ENCODE results near the gene ALDH1L1. TPM values are rescaled to one million over a fixed set of nuclear protein-coding genes. Genes with fewer than 3 reads are reported as not detected.
A peak's percentile ranks its signal among the peaks of the same experiment; 100 is the strongest.
"Not testable (repeated sequence)": the region's sequence is repeated elsewhere in the genome, so short reads cannot be mapped to it uniquely, and the experiment has no call there.

The ALDH1L1 gene
- total RNA-seq, 1 experiment from 2014 or later: 7.0 TPM

DNA sequence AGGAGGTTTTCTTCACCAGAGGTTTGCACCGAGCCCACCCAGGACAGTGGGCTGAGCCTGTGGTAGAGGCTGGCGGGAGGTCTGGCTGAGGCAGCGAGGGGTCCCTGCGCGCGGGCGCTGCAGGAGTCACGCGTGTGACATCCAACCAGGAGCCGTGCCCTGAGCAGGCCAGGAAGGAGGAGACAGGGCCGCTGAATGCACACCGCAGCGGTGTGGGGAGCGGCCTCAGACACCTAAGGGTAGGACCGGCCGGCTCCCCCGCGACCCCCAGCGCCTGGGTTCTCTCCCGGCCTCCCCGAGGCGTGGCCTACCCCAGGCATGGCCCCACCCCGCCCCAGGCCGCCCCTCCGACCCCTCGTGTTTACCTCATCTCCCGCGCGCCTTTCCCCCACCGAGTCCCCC, 96.9 kb downstream of the ALDH1L1 start:
- DNase-seq (ENCODE audit: low spot score): no peak

DNA sequence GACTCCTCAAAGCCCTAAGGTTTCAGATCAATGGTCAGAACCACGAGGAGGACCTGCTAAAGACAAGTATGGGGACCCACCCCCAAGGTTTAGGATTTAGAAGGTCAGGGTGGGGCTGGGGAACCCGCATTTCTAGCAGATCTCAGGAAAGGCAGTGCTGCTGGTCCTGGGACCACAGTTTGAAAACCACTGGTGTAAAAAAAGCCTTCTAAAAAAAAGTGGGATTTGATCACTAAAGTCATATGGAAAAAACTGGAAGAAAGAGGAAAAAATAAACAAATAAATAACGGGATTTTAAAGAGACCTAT, 97.3 kb downstream of the ALDH1L1 start:
- no peak for DNase-seq (ENCODE audit: low spot score)

DNA sequence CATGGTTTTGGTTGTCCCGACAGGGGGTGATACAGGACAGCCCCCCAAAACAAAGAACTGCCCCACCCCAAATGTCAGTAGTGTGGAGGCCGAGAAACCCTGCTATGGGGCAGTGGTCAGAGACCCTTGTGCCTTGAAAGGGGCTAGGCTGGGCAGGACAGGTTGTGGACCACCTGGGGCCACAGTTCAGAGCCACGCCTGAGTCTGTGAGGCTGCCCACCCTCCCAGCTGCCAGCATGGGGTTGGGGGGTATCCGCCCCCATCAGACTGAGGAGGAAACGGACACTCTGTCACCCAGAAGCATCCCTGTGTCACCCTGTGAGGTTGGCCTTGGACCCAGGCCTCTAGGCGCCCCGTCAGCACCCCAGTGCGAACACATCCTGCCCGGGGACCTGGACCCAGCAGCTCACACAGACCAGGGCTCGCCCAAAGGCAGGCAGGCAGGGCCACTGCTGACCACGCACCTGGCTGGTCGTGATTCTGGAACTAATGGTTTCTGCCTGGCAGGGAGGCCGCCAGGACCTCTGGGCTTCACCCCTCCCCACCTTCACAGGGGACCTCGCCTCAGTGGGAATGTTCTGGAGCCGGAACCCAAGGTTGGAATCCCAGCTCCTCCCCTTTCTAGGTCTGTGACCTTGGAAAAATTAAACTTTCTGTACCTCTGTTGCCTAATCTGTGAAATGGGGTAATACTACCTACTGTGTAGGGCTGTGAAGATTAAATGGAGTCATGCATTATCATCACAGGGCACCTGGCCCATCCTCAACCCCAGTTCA, 97.8 kb downstream of the ALDH1L1 start:
- DNase-seq (ENCODE audit: low spot score): no peak

DNA sequence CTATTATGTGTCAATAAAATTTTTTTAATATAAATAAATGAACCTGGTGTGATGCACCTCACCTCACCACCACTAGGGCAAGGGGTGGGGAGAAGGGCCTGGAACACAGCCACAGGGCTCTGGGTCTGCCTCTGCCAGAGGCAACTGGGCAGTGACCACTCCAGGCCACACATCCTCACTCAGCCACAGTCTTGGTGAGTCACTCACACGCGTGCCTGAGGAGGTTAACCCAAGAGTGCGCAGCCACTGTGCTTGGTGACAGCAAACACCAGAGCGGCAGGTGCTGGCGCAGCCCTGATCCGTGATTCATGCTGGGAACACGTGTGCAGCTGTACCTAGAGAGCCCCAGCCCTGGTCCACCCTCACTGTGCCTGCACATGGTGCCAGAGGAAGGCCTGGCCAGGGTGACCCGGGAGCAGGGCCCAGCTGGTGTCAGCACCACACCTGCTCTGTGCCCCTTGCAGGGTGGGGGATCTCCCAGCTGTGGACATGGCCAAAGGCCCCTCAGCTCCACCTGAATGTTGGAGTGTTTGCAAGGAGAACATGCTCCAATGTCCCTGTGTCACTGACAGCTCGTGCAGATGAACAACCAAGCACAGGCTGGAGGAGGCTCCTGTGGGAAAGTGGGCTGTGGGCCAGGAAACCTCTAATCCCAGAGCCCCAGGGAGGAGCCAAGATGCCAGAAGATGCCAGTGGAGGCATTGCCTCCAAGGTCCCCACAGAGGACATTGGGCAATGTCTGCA, 98.6 kb downstream of the ALDH1L1 start:
- DNase-seq (ENCODE audit: low spot score): peak; percentile 80

DNA sequence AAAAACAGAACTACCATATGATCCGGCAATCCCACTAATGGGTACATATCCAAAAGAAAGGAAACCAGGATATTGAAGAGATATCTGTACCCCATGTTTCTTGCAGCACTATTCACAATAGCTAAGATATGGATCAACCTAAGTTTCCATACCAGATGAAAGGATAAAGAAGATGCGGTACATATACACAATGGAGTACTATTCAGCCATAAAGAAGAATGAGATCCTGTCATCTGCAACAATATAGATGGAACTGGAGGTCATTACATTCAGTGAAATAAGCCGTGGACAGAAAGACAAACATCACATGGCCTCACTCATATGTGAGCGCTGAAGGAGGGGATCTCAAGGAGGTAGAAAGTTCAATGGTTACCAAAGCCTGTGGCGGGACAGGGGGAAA, 99.4 kb downstream of the ALDH1L1 start:
- no peak for DNase-seq (ENCODE audit: low spot score)

DNA sequence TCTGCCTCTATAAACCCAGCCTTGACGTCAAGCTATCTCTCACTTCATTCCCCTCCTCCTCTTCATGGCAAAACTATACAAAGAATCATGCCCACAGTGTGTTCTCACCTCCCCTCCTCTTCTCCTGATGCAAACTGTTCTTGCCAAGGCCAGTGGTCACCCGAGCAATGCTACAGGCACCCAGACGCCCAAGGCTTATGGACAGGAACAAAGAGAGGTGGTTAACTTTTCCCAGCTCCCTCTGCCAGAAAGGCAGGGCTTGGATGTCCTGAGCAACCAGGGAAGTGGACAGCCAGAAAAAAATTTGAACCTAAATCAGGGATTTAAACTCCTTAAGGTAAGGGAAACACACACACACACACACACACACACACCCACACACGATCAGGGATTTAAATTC, 101.5 kb downstream of the ALDH1L1 start:
- no peak for DNase-seq (ENCODE audit: low spot score)

DNA sequence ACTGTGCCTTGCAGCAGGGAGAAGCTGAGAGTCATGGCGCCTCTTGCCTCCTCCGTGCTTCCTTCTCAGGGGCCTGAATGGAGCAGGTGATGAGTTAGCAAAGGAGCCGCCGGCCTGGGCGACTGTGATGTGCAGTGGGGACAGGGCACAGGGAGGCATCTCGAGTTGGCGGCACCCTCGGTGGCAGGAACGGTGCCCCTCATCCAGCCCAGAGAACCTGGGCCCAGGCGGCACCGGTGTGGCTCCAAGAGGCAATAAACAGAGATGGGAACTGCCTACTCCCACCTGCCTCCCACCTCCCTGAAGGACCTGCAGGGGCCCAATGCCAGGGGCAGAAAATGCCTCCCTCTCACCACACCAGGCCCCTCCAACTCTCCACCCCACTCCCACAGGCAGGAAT, 102.6 kb downstream of the ALDH1L1 start:
- DNase-seq (ENCODE audit: low spot score): no peak

DNA sequence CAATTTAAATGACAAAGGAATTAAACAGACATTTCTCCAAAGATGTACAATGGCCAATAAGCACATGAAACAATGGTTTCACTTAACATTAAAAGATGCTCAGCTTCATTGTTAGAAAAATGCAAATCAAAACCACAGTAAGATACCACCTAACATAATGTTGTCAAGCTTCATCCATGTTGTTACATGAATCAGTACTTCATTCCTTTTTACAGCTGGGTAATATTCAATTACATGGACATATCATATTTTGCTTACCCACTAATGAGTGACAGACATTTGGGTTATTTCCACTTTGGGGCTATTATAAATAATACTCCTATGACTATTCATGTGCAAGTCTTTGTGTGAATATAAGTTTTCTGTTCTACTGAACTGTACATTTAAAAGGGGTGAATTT, 104.2 kb downstream of the ALDH1L1 start:
- no peak for DNase-seq (ENCODE audit: low spot score)

DNA sequence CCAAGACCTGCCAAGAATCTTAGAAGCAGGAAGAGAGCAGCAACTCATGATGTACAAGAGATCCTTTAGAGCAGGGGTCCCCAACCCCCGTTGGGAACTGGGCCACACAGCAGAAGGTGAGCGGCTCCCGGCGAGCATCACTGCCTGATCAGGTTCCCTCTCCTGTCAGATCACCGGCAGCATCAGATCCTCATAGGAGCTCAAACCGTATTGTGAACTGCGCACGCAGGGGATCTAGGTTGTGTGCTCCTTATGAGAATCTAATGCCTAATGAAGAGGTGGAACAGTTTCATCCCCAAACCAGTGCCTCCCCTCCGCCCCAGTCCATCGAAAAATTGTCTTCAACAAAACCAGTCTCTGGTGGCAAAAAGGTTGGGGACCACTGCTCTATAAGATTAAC, 110.2 kb downstream of the ALDH1L1 start:
- DNase-seq (ENCODE audit: low spot score): no peak

DNA sequence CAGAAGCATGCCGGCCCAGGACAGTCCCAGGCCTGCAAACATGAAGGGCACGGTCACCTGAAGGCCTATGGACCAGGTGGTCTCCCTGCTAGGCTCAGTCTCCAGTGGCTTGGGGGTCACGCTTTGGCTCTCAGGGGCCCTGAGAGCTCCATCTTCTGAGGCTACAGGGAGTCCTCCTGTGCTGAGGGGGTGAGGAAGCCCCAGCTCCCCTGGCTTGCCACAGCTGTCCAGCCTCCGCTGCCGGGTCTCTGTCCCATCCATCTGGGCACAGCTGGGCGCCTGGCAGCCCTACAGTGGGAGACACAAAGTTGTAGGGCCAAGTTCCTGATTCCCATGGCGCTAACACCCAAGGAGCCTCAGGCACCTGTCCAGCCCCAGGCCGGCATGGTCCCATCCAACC, 112.4 kb downstream of the ALDH1L1 start:
- no peak for DNase-seq (ENCODE audit: low spot score)

DNA sequence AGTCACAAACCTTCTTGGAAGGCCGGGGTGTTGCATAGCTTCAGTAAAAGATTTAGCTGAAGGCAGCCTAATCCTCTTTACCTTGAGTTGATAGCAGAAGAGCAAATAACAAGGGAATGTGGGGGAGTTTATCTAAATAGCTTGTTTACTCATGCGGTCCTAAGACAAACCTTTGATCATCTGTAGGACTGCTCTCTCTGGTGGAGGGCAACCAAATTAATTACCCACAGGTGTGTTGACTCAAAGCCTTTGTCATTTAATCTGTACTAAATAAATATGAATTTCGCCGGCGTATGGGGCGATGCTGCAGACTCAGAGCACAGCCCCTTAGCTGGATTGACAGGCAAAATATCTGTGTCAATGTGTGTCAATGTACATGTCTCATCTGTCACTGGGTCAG, 113.7 kb downstream of the ALDH1L1 start:
- not testable (repeated sequence) for DNase-seq (ENCODE audit: low spot score)

DNA sequence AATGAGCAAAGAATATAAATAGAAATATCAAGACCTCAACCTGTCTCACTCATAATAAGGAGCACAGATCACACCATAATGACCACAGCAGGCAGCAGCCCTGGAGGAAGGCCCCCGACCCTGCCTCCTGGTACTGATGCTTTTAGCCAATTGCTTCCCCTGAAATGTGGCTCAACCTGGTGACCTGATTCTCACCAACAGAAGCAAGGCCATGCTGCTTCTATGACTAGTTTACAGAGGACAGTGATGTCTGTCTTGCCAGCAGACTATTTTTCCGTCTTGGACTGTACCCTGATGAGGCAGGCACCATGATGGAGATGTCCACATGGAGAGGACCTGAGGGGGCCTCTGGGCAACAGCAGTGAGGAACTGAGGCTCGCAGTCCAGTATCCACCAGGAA, 114.5 kb downstream of the ALDH1L1 start:
- no peak for DNase-seq (ENCODE audit: low spot score)

DNA sequence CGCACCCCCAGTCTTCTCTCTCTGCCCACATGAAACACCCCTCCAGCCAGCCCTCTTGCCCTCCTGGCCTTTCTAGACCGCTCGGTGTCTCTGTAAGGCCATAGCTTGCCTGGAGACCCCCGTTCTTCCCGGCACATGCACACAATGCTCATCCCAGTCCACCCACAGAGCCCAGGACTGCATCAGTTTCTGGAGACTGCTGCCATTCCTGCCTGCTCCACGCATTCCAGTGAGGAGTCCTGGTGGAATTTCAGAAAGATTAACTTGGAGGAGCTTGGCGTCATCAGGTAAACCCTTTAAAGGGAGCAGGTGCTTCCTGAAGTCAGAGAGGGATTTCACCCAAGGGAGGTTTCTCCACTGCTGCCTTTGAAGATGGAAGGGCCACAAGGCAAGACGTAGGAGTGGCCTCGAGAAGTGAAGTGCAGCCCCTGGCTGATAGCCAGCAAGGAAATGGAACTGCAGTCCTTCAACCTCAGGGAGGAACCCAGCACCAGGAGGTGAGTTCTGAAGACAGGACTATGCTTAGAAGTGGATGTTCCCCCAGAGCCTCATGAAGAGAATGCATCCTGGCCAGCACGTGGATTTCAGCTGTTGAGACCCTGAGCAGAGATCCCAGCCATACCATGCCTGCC, 115.6 kb downstream of the ALDH1L1 start:
- DNase-seq (ENCODE audit: low spot score): no peak

DNA sequence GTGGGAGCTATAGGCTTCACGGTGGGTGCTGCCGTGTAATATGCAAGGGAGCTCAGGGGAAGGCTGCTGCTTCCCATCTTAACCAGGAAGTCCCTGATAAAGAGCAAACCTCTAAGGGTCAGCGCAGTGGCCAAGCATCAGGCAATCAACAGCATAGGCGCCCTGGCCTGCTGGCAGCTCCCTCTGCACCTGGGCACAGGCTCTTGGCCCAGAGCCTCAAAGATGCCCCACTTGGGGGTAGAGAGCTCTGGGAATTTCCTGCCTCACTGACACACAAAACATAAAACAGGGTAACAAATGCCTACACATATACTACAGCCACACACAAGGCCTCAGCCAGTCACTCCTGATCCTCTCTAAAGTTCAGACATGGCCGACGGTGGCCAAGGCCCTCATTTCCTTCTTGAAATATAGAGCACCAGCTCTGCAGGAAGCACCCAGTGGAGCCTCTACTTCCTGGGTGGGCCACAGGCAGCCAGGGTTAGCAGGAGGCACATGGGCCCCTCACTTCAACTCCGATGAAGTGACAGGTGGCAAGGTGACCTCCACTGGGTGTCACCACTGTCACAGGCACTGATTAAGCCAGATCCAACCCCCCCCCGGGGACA, 116.9 kb downstream of the ALDH1L1 start:
- no peak for DNase-seq (ENCODE audit: low spot score)

DNA sequence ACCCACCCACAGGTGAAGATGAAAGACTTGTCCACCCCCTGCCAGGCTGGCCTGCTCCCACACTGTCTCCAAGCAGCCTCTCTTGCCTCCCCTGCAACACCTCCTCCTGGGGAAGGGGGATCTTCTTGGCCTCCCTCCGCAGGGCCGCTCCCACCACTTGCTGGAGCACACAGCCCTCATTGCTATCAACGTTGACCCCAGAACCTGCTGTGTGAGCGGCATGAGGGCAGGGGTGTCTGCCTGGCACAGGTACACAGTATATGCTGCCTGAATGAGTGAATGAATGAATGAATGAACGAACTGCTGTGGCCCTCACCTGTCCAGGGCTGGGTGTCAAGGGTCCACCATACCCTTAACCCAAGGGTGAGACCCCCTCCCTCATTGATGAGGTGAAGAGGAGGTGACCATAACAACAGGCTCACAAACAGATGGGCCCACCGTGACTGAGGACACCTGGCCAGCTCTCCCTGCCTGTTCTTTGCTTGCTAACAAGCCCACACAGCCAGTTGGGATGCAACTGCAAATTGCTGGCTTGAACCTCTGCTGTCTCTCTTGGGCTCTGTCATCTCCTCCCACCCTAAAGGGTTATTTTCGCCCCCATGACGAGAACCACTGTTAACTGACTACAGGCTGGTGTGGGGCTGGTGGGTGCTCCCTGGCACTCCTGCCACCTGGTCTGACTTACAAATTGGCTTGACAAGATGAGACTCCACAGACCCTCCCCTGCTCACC, 118.9 kb downstream of the ALDH1L1 start:
- no peak for DNase-seq (ENCODE audit: low spot score)

DNA sequence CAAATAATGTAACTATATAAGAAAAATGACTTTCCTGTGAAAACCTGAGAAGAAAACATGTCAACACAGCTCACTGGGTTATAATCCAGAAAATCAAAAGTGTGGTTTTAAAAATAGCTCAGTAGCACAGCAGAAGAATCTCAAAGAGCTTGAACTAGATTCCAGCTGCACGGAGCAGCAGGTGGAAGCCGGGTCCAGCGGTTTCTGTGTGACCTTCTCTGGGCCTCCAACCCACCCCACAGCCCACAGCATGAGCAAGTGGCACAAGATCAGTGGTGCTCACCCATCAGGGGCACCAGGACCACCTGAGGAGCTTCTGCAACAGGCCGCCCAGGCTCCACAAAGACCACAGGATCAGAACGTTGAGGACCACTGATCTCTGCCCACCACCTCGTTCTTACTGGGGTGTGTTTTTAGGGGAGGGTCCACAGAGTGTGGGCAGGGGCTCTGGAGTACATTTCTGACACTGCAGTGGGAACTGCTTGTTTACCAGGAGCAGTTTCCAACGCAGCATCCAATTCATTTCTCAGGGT, 119.7 kb downstream of the ALDH1L1 start:
- DNase-seq (ENCODE audit: low spot score): no peak

DNA sequence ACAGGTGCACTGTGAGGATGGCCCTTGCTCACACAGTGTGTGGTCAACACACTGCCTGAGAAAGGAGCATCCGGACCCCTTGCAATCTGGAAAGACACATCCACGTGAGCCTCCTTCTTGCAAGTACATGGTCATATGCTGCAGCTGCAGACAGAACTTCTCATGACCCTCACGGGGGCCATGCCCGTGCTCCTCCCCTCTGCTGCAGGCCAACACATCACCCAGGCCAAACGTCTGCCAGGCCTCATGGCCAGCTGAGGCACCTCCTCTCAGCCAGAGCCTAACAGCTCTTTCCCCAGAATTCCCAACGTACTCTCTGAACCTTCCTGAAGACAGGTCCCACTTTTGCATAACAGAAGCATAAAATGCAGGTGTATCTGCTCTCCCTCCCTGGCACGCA, 121.7 kb downstream of the ALDH1L1 start:
- no peak for DNase-seq (ENCODE audit: low spot score)

DNA sequence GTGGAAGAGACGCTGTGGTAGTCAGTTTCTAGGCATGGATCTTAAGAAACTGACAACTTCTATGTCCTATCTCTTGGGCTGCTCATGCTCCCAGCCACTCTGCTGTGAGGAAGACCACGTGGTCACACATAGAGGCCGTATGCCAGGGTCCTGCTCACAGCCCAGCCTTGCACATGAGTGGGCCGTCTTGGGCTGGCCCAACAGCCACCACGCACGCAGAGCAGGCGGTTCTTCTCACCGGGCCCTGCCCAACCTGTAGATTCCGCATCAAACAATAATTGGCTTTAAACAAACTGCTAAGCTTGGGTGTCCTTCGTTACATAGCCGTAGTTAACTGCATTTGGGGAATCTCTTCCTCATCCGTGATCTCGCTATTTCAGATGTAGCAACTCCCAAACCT, 122.5 kb downstream of the ALDH1L1 start:
- no peak for DNase-seq (ENCODE audit: low spot score)

DNA sequence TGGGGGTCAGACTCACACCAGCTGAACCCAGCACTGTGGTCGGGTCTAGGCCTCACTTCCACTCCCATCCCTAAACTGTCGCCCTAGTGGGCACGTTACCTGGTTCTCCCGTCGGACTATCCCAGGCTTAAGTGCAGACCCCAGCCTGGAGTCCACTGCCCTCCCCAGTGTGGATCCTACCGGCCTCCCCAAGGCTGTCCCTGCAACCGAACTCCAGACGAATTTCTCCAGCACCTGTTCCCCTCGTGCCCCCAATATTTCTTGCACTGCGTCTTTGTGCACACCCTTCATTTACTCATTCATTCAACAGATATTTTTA, 122.9 kb downstream of the ALDH1L1 start:
- DNase-seq (ENCODE audit: low spot score): no peak

DNA sequence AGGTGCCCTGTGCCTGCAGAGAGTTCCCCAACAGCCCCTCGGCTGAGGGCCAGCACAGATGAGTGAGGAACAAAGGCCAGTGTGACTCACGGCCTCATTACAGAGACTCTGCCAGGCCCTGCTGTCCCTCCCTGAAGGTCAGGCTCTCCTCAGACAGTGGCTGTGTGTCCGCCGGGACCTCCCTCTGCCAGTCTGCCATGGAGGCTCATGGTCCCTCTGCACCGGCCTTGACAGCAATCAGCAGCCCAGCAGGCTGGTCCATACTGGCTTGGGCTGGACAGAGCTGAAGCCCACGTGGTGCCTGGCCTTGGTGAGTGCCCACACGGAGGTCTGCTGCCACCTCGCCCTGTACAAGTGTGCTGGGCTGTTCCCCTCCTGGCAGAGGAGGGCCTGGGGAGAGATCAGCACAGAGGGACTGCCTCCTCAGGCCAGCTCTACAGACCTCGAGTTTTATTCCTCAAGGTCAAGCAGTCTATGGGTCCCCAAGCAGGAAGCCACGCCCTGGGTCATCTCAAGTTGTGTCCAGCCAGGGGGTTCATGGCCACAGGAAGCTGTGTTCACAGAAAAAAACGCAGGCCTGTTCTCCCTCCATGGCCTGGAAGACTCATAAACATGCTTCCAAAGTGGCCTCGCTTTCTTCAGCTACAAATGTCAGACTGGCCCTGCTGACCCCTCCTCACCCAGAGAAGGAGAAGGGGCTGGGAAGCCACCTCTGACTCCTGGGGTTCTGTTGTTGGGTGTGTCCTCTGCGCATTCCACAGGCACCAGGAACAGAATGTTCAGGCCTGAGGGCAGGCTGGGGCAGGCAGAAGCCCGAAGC, 123.5 kb downstream of the ALDH1L1 start:
- no peak for DNase-seq (ENCODE audit: low spot score)

DNA sequence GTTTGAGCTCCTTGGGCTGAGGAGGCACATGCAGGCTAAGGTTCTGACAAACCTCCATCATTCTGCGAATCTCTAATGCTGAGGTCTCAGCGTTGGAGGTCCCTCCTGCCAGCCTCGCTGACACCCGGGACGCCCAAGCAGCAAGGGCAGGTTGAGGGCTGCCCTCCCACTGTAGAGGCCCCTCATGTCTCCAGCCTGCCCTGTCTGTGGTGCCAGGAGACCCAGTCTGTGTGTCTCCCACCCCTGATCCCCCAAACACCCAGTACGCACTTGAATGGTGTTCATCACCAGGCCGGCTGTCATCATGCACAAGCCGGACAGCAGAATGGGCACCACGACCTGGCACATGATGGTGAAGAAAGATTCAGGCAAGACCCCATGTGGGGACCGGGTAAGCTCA, 124.3 kb downstream of the ALDH1L1 start:
- no peak for DNase-seq (ENCODE audit: low spot score)
